ENCODE data around the gene FOXP1.

Gene FOXP1

GRCh38 chr3:71191031-71191482 is 392.5 kb downstream of the FOXP1 start:
- DNase-seq: peak; percentile 77

- no peak for DNase-seq
Observed at GRCh38 chr3:71189480-71189879, 394.0 kb downstream of the FOXP1 start.

- no peak for DNase-seq
Observed at GRCh38 chr3:71187715-71188114, 395.8 kb downstream of the FOXP1 start.

DNA sequence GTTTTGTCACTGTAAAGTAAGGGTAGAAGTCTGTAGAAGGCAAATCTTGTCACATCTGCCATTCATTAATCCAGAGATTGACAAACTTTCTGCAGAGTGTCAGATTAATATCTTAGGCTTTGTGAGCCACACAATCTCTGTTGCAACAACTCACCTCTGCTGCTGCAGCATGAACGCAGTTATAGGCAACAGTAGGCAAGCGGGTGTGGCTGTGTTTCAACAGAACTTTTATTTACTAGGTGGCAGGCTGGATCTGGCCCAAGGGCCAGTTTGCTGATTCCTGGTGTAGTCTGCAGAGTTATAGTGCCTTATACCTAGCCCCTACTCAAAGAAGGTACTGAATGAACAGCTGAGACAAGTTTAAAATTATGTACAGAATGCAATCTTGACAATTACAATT is 396.7 kb downstream of the FOXP1 start:
- DNase-seq: no peak

GRCh38 chr3:71185733-71186455 is 397.6 kb downstream of the FOXP1 start:
- DNase-seq: no peak

- no peak for DNase-seq
Observed at GRCh38 chr3:71184252-71184651, 399.3 kb downstream of the FOXP1 start.

- DNase-seq: no peak
Observed at GRCh38 chr3:71183549-71183948, 400.0 kb downstream of the FOXP1 start.

GRCh38 chr3:71180524-71180923 is 403.0 kb downstream of the FOXP1 start:
- DNase-seq: no peak

DNA sequence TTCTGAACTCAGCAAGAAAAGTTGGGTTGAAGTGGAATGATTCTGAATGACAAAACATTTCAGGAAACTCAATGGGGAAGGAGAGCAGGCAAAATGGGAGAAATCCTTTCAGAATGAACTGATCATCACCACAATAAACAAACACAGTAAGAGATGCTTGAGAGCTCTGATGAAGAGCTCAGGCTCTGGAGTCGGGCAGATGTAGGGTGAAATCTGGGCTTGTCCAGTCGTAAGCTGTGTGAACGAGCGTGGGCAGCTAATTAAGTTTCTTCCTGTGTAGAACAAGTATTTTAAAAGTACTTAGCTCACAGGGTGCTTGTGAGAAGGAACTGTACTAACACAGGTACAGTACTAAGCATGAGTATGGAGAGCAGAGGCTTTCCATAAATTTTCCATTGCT is 406.2 kb downstream of the FOXP1 start:
- DNase-seq: no peak

DNA sequence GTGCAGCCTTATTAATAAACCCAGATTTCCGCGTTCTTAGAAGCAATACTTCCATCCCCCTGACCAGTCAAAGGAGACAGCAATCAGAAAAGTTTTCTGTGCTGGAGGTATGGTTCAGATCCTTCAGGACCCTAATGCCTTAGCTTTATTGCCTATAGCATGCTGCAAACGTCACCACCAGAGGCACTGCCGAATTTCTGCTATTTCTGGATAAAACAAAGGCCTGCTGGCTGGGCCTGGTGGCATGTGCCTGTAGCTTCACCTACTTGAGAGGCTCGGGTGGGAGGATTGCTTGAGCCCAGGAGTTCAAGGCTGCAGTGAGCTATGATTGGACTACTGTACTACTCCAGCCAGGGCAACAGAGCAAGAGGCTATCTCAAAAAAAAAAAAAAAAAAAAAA is 407.2 kb downstream of the FOXP1 start:
- DNase-seq: no peak

GRCh38 chr3:71175691-71176365 is 407.7 kb downstream of the FOXP1 start:
- no peak for DNase-seq

DNA sequence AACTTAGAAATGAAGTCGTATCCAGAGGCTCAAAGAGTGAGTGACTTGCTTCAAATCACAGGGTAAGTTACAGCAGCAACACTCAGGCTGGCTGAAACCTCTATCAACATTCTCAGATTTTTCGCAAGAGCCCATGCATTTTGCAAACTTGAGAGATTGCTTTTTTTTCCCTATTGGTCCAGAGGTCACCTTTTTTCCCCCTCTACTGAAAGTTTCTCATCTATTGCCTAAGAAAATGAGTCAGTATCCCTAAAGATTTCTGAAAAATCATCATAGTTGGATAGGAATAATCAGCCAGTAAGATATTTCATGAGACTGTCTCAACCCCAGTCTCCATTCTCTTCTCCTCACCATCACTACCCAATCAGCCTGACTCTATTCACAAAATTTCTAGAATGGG is 410.6 kb downstream of the FOXP1 start:
- DNase-seq: no peak

GRCh38 chr3:71172189-71172588 is 411.3 kb downstream of the FOXP1 start:
- no peak for DNase-seq

GRCh38 chr3:71171247-71171646 is 412.3 kb downstream of the FOXP1 start:
- no peak for DNase-seq

- no peak for DNase-seq
Observed at GRCh38 chr3:71168880-71169411, 414.6 kb downstream of the FOXP1 start.

DNA sequence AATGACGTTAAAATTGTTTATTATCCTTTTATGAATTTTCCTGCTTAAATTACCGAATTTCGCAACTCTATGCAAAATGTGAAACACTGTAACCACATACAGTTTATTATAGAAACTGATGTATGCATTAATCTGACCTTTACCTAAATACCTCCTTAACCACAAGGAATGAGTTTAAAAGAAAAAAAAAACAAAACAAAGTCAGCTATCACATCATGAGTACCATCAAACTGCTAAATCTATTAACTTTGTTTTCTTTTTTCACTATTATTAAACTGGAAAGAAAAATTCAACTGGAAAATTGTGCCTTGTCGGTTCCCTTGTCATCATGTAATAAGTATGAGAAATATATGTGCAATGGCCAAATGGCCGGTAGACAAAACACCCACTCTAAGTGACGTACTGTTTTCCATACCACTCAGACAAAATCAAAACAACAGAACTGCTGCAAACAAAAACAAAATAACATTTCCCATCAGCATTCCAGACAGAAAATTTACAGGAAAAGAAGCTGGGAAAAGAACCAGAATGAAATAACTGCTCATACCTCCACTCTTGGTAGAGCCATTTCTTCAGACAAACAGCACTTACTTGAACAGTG is 415.3 kb downstream of the FOXP1 start:
- DNase-seq: no peak

DNA sequence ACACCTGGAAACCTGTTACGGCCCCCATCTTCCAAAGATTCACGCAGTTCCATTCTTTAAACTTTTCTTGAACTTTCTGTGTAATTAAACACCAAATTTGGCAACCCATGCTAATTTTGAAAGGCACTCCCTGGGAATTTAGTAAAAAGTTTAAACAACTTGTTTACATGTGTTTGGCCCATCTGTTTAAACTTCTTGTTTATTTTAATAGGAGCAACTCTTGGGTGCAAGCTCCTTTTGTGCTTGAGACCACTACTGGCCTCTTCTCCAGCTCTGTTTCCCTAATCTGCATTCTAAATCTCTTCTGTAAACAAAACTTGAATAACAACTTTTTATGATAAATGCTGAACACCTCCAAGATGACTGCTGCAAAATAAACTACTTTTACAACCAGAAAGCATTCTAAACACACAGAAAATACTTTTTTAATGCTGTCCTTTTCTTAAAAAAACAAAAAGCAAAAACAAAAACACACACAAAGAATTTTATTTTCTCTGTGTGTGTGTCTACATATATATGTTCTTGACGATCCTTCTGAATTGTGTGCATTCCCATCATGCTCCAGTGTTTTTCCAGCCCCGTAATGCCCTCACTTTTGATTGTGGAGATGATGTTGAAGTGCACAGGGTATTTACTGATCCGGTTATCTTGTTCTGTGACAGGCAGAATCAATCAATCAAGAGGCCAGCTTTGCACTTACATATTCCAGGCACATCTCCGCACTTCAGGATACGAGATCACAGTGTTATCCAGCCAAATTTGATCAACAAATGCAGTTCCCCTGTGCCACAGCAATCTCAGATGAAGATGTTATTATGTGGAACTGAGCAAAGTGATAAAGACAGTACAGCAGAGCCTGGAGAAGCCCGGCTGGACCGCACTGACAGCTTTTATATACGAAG is 416.9 kb downstream of the FOXP1 start:
- DNase-seq: no peak

DNA sequence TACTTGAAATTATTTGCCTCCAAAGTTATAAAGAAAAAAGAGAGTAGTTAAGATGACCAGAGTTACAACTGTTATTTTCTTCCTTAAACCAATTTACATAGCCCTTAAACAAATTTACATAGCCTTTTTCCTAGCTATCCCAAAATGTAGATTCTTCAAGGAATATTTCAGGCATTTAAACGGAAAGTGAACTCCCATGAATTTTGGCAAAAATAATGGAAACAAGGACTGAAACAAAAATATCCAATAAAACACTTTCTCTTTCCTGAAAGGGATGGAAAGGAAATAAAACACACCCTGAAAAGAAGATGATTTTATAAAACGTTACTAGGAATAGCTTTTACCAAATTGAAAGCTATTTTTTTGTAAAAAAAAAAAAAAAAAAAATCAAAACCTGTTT is 418.6 kb downstream of the FOXP1 start:
- no peak for DNase-seq

DNA sequence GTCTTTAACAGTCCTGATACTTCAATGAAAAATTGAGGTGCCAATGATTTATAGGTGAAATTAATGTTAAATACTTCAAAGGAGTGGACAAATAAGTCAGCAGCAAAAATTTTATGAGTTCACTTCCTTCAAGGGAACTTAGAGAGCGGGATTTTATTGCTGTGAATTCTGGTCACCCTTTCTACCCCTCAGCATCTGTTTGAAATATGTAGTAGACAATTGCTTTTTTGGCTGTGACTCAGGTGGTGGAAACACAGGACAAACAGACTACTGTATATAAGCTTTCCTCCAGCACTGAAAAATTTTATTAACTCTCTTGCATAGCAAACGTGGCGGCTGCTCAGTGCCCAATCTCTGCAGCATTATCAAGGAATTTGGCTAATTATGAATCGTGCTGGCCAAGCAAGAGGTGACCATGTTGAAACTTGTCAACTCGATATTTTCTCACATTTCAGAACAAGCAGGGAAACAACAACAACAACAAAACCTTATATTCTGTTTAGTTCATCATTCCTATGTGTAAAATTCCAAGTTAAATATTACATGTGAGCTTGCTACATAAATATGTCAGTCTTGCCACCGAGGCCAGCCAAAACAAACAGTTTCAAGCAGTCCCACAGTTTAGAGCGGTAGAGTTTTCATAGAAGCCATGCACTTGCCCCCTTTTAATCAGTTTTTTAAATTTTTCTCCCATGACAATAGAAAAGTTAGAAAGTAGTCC is 420.2 kb downstream of the FOXP1 start:
- DNase-seq: no peak

- no peak for DNase-seq
Observed at GRCh38 chr3:71162221-71162620, 421.3 kb downstream of the FOXP1 start.

DNA sequence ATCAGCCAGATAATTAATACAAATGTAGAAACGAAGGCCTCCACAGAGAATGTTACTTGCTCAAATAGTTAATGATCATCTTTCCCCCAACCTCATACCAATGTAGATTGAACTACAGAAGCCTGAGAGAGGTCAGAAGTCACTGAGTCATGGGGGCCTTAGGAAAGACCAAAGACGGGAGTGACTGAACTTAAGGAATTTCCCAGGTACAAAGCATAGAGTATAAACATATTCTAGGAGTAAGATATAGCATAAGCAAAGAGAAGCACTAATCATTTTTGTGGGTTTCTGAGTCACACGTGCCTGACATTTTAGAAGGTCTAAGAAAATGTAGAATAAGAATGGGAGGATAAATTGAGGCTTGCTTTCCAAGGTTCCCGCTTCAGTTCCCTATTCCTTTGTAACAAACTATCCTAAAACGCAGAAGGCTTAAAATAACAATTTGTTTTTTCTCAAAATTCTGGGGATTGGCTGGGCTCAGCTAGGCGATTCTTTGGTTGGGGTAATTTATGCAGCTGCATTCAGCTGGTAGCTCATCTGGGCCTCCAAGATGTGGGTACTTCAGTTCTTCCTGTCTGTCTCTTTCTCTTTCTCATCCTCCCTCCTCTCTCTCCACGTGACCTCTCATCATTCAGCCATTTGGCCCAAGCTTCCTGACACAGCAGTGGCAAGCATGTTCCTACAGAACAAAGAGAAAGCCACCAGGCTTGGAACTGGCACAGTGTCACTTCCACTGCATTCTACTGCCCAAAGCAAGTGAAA is 422.6 kb downstream of the FOXP1 start:
- no peak for DNase-seq

Data from NCI-H1105 treated with DMSO at 0.1 percent for 48 hours (cell line).